Right ventricle myocardium inferior (tissue), 1 donor: ENCODE measurements around the gene GNPDA1. TPM values are rescaled to one million over a fixed set of nuclear protein-coding genes. Genes with fewer than 3 reads are reported as not detected.
"Not testable (repeated sequence)": the region's sequence is repeated elsewhere in the genome, so short reads cannot be mapped to it uniquely, and the experiment has no call there.

Experiments used
- ATAC-seq: fragments of 200-7000 bp; cut with Tn5 transposase; one replicate; pipeline ENCODE4 v1.9.1; 2020; ENCODE audit warnings: mild to moderate bottlenecking, moderate library complexity
- DNase-seq: peaks from one replicate; pipeline ENCODE4 v3.0.0; 2021; ENCODE audit errors: missing footprints
- intact Hi-C: fragments of 100-400 bp; cut with DNase I; formaldehyde crosslinking; loops from one replicate; pipeline ENCODE4 v1.11.0; 2022
- long read RNA-seq: library from polyadenylated mRNA; unstranded; transcript quantifications from one replicate; pipeline ENCODE4 v2.0.0, GENCODE V29; 2021
- total RNA-seq: library from RNA; stranded (reverse); fragmentation: NEBNext Ultra II Directional; extraction: Animal tissue kit (Norgen Biotek cat#: 25700); gene quantifications from one replicate; pipeline ENCODE4 v1.2.1, GENCODE V29; 2021
- donor health status: DM: no; HTN: yes; CAD: no; lungs with severe emphysema.

Gene GNPDA1
- 25.2 TPM for total RNA-seq
- long read RNA-seq, transcript GNPDA1-201 (7 exons, 2,273 nt), result major isoform, 15 of 16 reads
- long read RNA-seq, partial matches to known transcripts, result 0 of 16 reads
- long read RNA-seq, other reads (novel, unspliced or antisense), result 1 of 16 reads

DNA sequence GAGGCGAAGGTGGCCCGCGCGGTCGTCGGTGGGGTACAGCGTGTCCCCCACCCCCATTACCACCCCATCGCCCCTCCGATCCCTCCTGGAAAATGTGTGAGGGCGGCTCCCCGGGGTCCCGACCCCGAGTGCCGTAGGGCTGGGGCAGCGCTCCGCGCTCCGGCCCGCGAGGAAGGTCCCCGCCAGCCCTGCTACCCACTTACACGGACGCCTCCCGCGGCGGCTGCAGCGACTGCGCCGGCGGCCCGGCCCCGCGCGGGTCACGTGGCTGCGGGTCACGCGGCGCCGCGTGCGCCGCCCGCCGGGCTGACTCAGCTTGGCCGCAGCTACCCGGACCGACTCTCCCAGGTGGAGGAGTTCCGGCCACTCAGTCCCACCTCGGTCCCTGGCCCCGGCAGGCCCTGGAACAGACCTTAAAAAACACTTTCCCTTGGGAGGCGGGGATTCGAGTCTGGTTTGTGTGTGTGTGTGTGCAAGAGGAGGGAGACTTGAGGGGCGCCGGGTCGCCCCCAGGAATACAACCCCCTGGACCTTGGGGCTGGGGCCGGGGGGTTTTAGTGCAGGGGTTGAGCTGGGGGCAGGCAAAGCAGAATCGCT, at the start of gene GNPDA1:
Gene GNPDA1 (minus strand): TSS at position 236 of the 597 bp plus-strand sequence. CDS start 992 bp downstream, outside the sequence.
- intact Hi-C loops, result loop anchor here (2.0 to 10.0 kb wide), 4 partner anchors 49 to 682 kb away; partner anchors contain the start of gene NDFIP1
- ATAC-seq (peak; percentile 92), DNase-seq (peak; percentile 93)

GRCh38 chr5:142059304-142059940, 46.6 kb upstream of the GNPDA1 start:
- ATAC-seq (peak; percentile 57), DNase-seq (no peak)
- intact Hi-C loops, result no loop called here

- no peak for ATAC-seq
- DNase-seq, result no peak
- intact Hi-C loops, result no loop called here
These were observed 44.9 kb upstream of the GNPDA1 start for GRCh38 chr5:142057697-142058056.

- ATAC-seq (no peak), DNase-seq (no peak)
- intact Hi-C loops, result no loop called here
These were observed 44.2 kb upstream of the GNPDA1 start for GRCh38 chr5:142056816-142057696.

GRCh38 chr5:142055301-142055700, 42.5 kb upstream of the GNPDA1 start:
- DNase-seq (no peak), ATAC-seq (no peak)
- intact Hi-C loops, result no loop called here

GRCh38 chr5:142053426-142054151, 40.8 kb upstream of the GNPDA1 start:
- intact Hi-C loops, result no loop called here
- DNase-seq (no peak), ATAC-seq (peak; percentile 91)

DNA sequence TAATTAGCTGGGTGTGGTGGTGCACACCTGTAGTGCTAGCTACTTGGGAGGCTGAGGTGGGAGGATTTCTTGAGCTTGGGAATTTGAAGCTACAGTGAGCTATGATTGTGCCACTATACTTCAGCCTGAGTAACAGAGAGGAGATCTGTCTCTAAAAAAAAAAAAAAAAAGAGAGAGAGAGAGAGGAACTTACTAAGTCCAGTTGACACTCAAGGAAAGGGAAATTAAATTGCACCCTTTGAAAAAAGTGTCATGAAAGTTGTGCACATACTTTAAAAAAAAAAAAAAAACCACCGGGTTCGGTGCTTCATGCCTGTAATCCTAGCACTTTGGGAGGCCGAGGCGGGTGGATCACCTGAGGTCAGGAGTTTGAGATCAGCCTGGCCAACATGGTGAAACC, 39.2 kb upstream of the GNPDA1 start:
- ATAC-seq, intact Hi-C loops, DNase-seq: not testable (repeated sequence)

DNA sequence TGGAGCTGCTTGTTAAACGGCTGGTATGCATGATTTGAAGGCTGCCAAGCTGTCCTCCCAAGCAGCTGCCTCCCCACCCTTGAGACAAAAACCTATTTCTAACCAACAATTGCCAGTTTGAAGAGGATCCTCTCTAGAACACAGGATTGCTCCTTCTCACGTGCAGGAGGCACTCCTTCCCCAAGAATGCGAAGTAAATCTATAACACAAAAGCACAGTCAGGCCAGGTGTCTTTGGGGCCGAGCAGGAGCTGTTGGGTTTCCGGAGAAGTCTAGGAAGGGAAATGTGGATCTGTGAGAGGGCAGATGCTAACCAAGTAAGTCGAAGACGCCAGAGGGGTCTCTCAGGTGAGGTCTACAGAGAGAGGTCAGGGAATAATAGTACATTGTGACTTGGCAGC, 35.4 kb upstream of the GNPDA1 start:
- ATAC-seq, result no peak
- intact Hi-C loops, result no loop called here
- DNase-seq, result no peak

GRCh38 chr5:142046191-142046590, 33.4 kb upstream of the GNPDA1 start:
- intact Hi-C loops, result no loop called here
- DNase-seq, result no peak
- ATAC-seq, result peak; percentile 72

- ATAC-seq, intact Hi-C loops, DNase-seq: not testable (repeated sequence)
These were observed 28.1 kb upstream of the GNPDA1 start for GRCh38 chr5:142040881-142041280.

- ATAC-seq (no peak), DNase-seq (no peak)
- intact Hi-C loops, result no loop called here
These were observed 27.5 kb upstream of the GNPDA1 start for GRCh38 chr5:142040285-142040684.

GRCh38 chr5:142038735-142039134, 25.9 kb upstream of the GNPDA1 start:
- DNase-seq (no peak), ATAC-seq (no peak)
- intact Hi-C loops, result no loop called here

- intact Hi-C loops, DNase-seq, ATAC-seq: not testable (repeated sequence)
These were observed 24.8 kb upstream of the GNPDA1 start for GRCh38 chr5:142037599-142037998.

DNA sequence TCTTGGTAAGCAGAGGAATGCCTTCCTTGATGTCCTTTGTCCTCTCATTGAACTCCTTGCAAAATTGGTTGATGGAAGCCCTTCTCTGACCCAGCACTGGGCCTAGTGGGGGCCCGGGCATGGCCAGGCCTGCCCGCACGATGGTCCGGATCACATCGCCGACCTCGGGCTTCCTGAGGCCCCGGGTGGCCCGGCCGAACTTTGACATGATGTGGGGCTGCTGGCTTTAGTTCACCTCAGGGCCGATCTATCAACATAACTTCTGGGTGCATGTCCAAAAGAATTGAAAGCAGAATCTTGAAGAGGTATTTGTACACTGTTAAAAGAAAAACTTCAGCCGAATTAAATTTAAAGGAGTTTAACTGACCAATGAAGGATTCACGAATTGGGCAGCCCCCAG, 24.1 kb upstream of the GNPDA1 start:
- intact Hi-C loops, result no loop called here
- ATAC-seq, result no peak

DNA sequence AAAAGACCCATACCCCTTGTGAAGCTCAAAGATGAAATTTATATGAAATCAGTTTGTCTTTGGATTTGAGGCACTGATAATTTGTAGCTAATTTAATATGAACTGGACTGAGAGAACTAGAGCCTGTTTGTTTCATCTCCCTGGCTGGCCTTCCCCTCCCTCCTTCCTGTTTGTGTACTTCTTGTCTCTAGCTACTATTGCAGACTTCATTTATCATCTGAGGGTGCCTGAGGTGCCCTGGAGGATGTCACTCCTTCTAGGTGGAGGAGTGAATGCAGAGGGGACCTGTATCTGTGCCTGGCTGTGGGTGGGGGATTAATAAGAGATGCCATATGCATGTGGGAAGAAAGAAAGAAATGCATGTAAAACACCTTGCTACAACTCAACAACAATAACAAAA, 22.2 kb upstream of the GNPDA1 start:
- DNase-seq, result no peak
- no peak for ATAC-seq
- intact Hi-C loops, result no loop called here

More for the DNA sequence above, 24.1 kb upstream of the GNPDA1 start:
- no peak for DNase-seq

GRCh38 chr5:142033632-142034567, 21.1 kb upstream of the GNPDA1 start:
- ATAC-seq, DNase-seq, intact Hi-C loops: not testable (repeated sequence)

GRCh38 chr5:142032747-142033631, 20.2 kb upstream of the GNPDA1 start:
- ATAC-seq (no peak), DNase-seq (no peak)
- intact Hi-C loops, result no loop called here
